ENCODE data around the gene SH3RF3.

SH3RF3 gene

GRCh38 chr2:109442715-109443319 is 313.8 kb downstream of the SH3RF3 start:
- no peak for DNase-seq

GRCh38 chr2:109444916-109445315 is 315.9 kb downstream of the SH3RF3 start:
- DNase-seq: no peak

- DNase-seq: no peak
Observed at GRCh38 chr2:109446278-109447131, 317.5 kb downstream of the SH3RF3 start.

DNA sequence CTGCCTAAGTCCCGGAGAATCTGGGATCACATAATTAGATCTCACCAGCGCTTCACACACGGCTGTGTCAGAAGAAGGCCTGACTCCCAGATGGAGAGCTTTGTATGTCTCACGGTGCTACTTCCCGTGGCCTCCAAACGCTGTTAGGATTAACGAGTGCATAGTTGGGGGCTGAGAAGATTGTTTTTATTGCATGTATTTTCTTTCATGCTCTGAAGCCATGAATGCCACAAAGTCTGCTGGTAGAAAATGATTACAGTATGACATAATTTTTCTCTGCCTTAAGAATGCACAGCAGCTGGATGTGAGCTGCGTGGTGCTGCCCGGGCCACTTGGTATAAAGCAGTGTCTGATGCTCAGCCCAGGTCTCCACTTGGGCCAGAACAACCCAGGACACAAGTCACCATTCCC is 318.3 kb downstream of the SH3RF3 start:
- DNase-seq: no peak

DNA sequence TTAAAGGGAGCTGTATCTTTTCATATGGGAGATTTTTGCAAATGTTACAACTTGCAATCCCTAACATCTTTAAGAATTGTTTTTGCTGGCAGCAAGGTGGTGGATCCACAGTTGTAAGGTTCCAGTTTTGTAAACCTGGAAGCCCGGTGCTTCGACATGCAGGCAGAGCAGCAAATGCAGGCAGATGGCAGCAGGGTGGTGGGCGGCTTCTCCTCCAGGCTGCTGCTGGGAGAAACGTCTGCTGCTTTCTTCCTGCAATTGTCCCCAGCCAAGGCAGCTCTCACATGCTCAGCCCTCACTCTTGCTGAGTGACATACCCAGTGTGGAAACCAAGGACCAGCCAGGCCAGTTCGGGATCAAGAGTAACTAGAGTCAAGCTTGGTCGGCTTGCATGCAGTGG is 318.8 kb downstream of the SH3RF3 start:
- no peak for DNase-seq

GRCh38 chr2:109448207-109448606 is 319.2 kb downstream of the SH3RF3 start:
- no peak for DNase-seq

GRCh38 chr2:109448946-109449788 is 320.2 kb downstream of the SH3RF3 start:
- no peak for DNase-seq

DNA sequence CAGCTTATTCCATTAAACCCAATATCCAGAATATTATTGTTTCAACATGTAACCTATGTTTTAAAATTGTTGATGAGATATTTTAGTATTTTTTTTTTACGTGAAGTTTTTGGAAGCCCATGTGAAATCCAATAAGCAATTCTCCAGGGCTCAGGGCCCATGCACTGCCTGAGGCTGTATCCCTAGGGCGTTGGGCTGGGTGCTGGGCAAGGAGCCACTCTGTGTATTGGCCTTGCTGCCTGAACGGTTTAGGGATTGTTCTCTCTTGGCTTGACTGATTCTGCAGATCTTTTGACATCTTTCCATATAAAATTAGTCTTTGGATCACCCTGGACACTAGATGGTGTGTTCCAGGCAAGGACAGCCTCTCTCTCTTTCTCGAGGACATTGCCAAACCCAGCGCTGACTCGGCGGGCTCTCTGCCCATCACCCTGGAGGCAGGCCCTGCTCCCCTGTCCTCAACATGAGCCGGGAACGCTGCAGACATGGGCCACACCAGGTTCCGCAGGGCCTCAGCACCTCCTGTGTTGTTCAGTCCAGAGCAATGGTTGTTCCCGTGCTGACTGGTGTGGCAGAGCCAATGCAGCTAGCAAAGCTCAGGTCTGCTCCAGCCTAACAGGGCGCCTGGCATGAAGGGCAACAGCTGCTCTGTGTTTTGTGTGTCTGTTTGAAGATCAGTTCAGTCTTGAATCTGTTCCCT is 321.7 kb downstream of the SH3RF3 start:
- DNase-seq: no peak

- no peak for DNase-seq
Observed at GRCh38 chr2:109451671-109452070, 322.7 kb downstream of the SH3RF3 start.

DNA sequence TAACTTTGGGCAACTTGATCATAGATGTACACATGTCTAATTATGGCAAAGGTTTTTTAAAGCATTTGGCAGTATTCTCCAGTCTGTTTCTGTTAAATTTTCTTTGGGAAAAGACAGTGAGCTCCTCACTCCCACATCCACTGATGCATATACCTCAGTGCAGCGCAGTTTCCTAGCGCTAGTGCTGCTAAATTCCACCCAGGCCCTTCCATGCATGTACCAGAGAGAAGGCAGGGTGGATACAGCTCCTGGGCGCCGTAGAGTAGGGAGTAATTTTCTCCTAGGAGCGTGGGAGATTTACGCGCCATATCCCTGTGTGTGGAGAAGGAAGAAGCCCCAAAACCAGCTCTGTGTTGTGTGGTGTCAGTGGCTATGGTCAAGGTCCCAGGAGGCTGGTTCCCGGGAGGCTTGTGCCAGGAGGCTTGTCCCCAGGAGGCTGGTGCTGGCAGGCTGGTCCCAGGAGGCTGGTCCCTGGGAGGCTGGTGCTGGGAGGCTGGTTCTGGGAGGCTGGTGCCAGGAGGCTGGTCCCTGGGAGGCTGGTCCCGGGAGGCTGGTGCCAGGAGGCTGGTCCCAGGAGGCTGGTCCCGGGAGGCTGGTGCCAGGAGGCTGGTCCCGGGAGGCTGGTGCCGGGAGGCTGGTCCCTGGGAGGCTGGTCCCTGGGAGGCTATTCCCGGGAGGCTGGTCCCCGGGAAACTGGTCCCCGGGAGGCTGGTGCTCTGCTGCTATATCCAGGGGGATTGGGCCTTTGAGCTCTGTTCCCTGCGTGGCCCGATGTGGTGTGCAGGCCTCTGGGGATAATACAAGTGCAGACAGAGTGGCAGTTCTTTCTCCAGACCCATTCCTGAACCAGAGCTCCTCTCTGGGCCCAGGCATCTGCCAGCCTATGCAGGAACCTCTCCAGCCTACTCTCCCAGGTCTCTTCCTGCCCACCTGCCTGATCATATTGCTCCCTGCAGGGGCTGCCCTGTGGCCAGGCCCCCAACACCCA is 323.6 kb downstream of the SH3RF3 start:
- DNase-seq: no peak

DNA sequence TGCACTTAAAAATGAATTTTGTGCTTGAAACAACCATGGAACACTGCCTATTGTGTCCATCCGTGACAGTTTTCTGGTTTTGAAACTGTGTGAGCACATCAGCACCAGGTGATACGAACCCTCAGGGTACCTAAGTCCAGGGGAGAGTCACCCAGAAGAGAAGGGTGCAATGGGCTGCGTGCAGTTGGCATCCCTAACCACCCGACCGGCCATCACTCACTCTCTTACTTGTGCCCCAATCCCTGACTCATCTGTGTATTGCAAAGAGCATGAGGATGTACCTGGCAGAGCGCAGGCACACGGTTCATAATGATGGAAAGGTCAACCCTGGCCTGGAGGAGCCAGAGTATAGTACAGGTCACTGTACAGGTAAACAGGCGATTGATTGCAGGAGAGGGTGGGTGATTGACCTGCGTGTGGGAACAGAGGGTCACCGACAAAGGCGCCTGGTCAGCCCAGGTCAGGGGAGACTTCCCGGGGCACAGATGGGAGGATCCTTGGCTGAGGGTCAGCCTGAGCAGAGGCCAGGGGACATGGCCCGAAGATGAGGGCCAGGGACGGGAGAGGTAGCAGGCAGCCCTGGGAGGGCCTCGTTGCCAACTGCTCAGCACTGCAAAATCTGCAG is 324.5 kb downstream of the SH3RF3 start:
- no peak for DNase-seq

DNA sequence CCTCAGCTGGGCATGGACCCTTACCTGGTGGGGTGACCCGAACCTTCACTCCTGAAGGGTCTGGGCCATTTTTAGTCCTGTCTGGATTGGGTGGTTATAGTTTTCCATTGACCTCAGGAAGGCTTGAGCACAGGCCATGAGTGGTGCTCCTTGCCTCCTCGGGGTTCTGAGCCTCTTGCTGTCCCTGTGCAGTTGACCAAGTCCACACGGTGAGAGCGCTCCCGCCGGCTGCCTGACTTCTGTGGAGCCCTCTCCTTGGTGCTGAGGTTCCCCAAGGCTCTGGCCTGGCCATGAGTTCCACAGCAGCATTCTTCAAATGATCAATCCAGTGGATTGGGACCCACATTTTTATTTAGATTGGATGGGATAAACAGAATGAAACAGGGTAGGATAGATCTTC is 325.3 kb downstream of the SH3RF3 start:
- DNase-seq: no peak

GRCh38 chr2:109454765-109455394 is 325.9 kb downstream of the SH3RF3 start:
- DNase-seq: no peak

DNA sequence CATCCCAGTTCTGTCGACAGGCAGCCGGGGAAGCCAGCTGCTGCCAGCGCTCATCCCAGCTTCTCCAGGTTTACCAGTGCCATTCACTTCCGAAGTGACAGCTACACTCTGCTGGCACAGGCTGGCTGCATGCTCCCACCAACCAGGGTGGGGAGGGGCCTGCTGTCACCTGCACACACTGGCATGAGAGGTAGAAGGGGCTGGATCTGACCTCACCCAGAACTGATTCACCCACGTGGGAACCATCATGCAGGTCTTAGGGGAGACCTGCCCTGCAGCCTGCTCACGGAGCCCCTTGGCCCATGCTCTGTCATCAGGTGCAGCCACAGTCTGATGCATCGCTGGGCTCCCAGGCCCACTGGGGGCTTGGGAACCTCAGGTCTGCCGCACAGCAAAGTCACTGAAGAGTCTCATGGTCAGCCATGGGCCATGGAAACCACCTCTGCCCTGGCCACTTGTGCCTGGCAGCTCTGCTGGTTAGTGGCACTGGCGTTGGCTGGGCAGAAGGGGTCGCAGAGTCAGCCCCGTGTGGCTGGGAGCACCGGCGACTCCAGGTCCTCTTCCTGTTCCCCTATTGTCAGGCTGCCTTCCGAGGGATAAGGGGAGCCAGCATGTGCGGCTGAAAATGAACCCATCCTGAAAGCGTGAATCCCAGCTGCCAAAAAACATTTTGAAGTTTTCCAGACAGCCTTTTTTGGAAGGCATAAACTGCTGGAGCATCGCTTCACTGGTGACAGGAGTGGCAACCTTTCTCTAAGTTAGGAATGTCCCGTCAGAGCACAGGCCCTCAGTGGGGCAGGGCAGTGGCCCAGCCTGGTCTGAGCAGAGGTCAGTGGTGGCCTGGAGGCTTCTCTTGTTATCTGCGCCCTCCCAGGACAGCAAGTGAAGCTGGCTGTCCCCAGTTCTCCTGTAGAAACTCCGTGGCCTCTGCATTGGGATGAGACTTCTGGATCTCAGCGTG is 327.0 kb downstream of the SH3RF3 start:
- no peak for DNase-seq

GRCh38 chr2:109456776-109457175 is 327.8 kb downstream of the SH3RF3 start:
- DNase-seq: no peak

- no peak for DNase-seq
Observed at GRCh38 chr2:109457366-109457765, 328.4 kb downstream of the SH3RF3 start.

DNA sequence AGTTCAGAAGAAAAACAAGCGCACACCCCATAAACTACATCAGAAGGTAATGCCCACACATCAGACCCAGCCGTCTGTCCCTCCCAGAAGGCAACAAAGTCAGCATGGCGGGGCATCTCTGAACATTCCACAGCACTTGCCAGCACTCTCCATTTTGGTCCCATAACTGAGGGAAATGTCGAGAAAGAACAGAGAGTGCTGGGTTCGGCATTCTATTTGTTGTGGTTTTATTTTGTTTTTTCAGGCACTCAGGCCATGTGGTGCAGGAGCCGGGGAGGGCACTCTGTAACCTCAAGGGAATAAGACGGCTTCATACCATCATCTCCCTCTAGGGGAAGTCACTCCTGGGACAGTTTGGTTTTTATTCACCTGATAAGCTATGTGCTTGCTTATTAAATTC is 328.8 kb downstream of the SH3RF3 start:
- no peak for DNase-seq

DNA sequence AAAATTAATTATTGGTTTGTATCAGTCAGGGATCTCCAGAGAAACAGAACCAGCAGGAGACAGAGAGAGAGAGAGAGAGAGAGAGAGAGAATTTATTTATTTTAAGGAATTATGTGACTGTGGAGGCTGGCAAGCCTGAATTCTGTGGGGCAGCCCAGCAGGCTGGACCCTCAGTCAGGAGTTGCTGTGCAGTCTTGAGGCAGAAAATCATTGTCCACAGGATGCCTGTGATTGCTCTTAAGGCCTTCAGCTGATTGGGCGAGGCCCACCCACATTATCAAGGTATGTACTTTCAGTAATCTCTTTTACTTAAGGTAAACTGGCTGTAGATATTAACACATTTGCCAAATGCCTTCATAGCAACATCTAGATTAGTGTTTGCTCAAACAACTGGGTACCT is 329.5 kb downstream of the SH3RF3 start:
- DNase-seq: no peak

DNA sequence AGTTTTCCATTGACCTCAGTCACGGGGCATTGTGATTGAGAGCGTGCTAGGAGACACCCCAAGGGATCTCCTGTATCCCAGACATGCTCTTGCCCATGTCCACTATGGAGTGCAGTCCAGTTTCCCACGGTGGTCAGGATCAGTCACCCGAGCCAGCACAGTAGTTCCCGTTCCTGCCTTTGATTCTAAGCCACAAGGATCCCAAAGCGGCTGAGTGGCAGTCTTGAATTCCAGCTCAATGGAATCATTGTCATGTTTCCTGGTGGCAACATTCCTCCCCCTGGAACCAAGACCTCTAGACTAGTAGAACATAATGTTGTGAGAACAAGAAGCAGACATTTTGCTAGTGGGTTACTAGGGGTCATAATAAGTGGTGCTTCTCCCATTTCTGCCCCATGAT is 330.5 kb downstream of the SH3RF3 start:
- DNase-seq: no peak
